Measurements from ENCODE around the gene EYS.
"Not testable (repeated sequence)": the region's sequence is repeated elsewhere in the genome, so short reads cannot be mapped to it uniquely, and the experiment has no call there.

The EYS gene

GRCh38 chr6:64469405-64469804 lies 1237.6 kb downstream of the EYS start:
- DNase-seq (ENCODE audit: low read depth); H3K4me3 ChIP-seq (ENCODE audit: low read depth, low read length): not testable (repeated sequence)
- TF ChIP-seq CTCF (IDR thresholded peaks at IDR 0.05; ENCODE audit: control insufficient read depth, extremely low read depth, insufficient read depth), result peak; percentile 49

- no peak for TF ChIP-seq CTCF (IDR thresholded peaks at IDR 0.05; ENCODE audit: control insufficient read depth, extremely low read depth, insufficient read depth)
- no peak for DNase-seq (ENCODE audit: low read depth)
- no peak overlapping the region for H3K4me3 ChIP-seq (ENCODE audit: low read depth, low read length)
Measured at GRCh38 chr6:64467656-64468055, 1239.4 kb downstream of the EYS start.

GRCh38 chr6:64459411-64459944 lies 1247.5 kb downstream of the EYS start:
- no peak for DNase-seq (ENCODE audit: low read depth)
- H3K4me3 ChIP-seq (ENCODE audit: low read depth, low read length), result no peak overlapping the region
- no peak for TF ChIP-seq CTCF (IDR thresholded peaks at IDR 0.05; ENCODE audit: control insufficient read depth, extremely low read depth, insufficient read depth)

GRCh38 chr6:64448101-64448500 lies 1258.9 kb downstream of the EYS start:
- H3K4me3 ChIP-seq (ENCODE audit: low read depth, low read length); DNase-seq (ENCODE audit: low read depth): not testable (repeated sequence)

GRCh38 chr6:64445038-64445437 lies 1262.0 kb downstream of the EYS start:
- TF ChIP-seq CTCF (IDR thresholded peaks at IDR 0.05; ENCODE audit: control insufficient read depth, extremely low read depth, insufficient read depth), result no peak
- no peak for DNase-seq (ENCODE audit: low read depth)
- H3K4me3 ChIP-seq (ENCODE audit: low read depth, low read length), result no peak overlapping the region

- H3K4me3 ChIP-seq (ENCODE audit: low read depth, low read length), result no peak overlapping the region
- TF ChIP-seq CTCF (IDR thresholded peaks at IDR 0.05; ENCODE audit: control insufficient read depth, extremely low read depth, insufficient read depth), result no peak
- DNase-seq (ENCODE audit: low read depth), result no peak
Measured at GRCh38 chr6:64439274-64439673, 1267.8 kb downstream of the EYS start.

- TF ChIP-seq CTCF (IDR thresholded peaks at IDR 0.05; ENCODE audit: control insufficient read depth, extremely low read depth, insufficient read depth), result no peak
- DNase-seq (ENCODE audit: low read depth), result no peak
Measured at GRCh38 chr6:64437996-64438395, 1269.0 kb downstream of the EYS start.

More at GRCh38 chr6:64437996-64438395, 1269.0 kb downstream of the EYS start:
- H3K4me3 ChIP-seq (ENCODE audit: low read depth, low read length), result no peak overlapping the region

Measured in LNCaP clone FGC (cell line).